Upper lobe of right lung (tissue), 1 donor: ENCODE measurements around the gene CORIN. TPM values are rescaled to one million over a fixed set of nuclear protein-coding genes. Genes with fewer than 3 reads are reported as not detected.

Source experiments
- ATAC-seq: fragments of 200-7000 bp; cut with Tn5 transposase; one replicate; pipeline ENCODE4 v1.9.1; 2020; ENCODE audit warnings: mild to moderate bottlenecking, moderate library complexity
- DNase-seq: peaks from one replicate; pipeline ENCODE4 v3.0.0-alpha.2; 2020
- H3K27ac ChIP-seq: fragments of 200-600 bp; one replicate; pipeline ENCODE4 v1.8.0; 2022
- H3K27me3 ChIP-seq: fragments of 200-600 bp; one replicate; pipeline ENCODE4 v1.8.0; 2022; ENCODE audit warnings: mild to moderate bottlenecking
- H3K36me3 ChIP-seq: fragments of 200-600 bp; one replicate; pipeline ENCODE4 v1.8.0; 2022
- H3K4me1 ChIP-seq: fragments of 200-600 bp; one replicate; pipeline ENCODE4 v1.8.0; 2022
- H3K4me3 ChIP-seq: fragments of 200-600 bp; one replicate; pipeline ENCODE4 v1.8.0; 2022; ENCODE audit warnings: mild to moderate bottlenecking
- H3K9me3 ChIP-seq: fragments of 200-600 bp; one replicate; pipeline ENCODE4 v1.8.0; 2022
- CTCF ChIP-seq: fragments of 200-600 bp; IDR thresholded peaks from one replicate; pipeline ENCODE4 v1.8.0; 2022; ENCODE audit warnings: antibody characterized with exemption
- intact Hi-C: fragments of 100-400 bp; cut with DNase I; formaldehyde crosslinking; loops from one replicate; pipeline ENCODE4 v1.11.0; 2022
- total RNA-seq: library from RNA; stranded (reverse); fragmentation: NEBNext Ultra II Directional; extraction: Animal tissue kit (Norgen Biotek cat#: 25700); gene quantifications from one replicate; pipeline ENCODE4 v1.2.1, GENCODE V29; 2021
- donor health status: DM: no; HTN: yes; CAD: no; lungs with severe emphysema.

Gene CORIN
- total RNA-seq, 1 donor from 2014 or later = 3.7 TPM

- no peak overlapping the region for H3K27ac ChIP-seq
- intact Hi-C loops = no loop called here
- ATAC-seq (no peak), DNase-seq (no peak)
- no peak for TF ChIP-seq CTCF
- no peak overlapping the region for H3K4me3 ChIP-seq
- no peaks in the 10 kb centered on the region for H3K4me1 ChIP-seq
- H3K9me3 ChIP-seq = no peaks in the 10 kb centered on the region
- no peaks in the 10 kb centered on the region for H3K27me3 ChIP-seq
- no peaks in the 10 kb centered on the region for H3K36me3 ChIP-seq
These were observed 104.3 kb downstream of the CORIN start for GRCh38 chr4:47733302-47734175.

- intact Hi-C loops = no loop called here
- no peaks in the 10 kb centered on the region for H3K9me3 ChIP-seq
- no peak for TF ChIP-seq CTCF
- H3K4me3 ChIP-seq = no peak overlapping the region
- DNase-seq (no peak), ATAC-seq (no peak)
- no peaks in the 10 kb centered on the region for H3K36me3 ChIP-seq
- no peaks in the 10 kb centered on the region for H3K4me1 ChIP-seq
- H3K27me3 ChIP-seq = no peaks in the 10 kb centered on the region
- H3K27ac ChIP-seq = no peak overlapping the region
These were observed 106.7 kb downstream of the CORIN start for GRCh38 chr4:47731182-47731581.

- H3K36me3 ChIP-seq = no peaks in the 10 kb centered on the region
- no peak overlapping the region for H3K4me3 ChIP-seq
- no peak for TF ChIP-seq CTCF
- no peaks in the 10 kb centered on the region for H3K27me3 ChIP-seq
- ATAC-seq (peak; percentile 45), DNase-seq (no peak)
- no peak overlapping the region for H3K27ac ChIP-seq
- H3K9me3 ChIP-seq = no peaks in the 10 kb centered on the region
- intact Hi-C loops = no loop called here
- no peaks in the 10 kb centered on the region for H3K4me1 ChIP-seq
These were observed 108.7 kb downstream of the CORIN start for GRCh38 chr4:47729131-47729680.

- H3K4me1 ChIP-seq = no peaks in the 10 kb centered on the region
- no peak overlapping the region for H3K4me3 ChIP-seq
- H3K27me3 ChIP-seq = no peaks in the 10 kb centered on the region
- H3K27ac ChIP-seq = no peak overlapping the region
- no peaks in the 10 kb centered on the region for H3K36me3 ChIP-seq
- DNase-seq = no peak
- intact Hi-C loops = no loop called here
- ATAC-seq = no peak
- no peaks in the 10 kb centered on the region for H3K9me3 ChIP-seq
- TF ChIP-seq CTCF = no peak
These were observed 115.8 kb downstream of the CORIN start for GRCh38 chr4:47721892-47722575.

- Histone ChIP-seq H3K4me1 (no peaks in the 10 kb centered on the region), H3K36me3 (no peaks in the 10 kb centered on the region), H3K9me3 (no peaks in the 10 kb centered on the region), H3K4me3 (no peak overlapping the region), H3K27ac (no peak overlapping the region), H3K27me3 (no peaks in the 10 kb centered on the region)
- intact Hi-C loops = no loop called here
- DNase-seq = no peak
- no peak for TF ChIP-seq CTCF
- ATAC-seq = no peak
These were observed 116.4 kb downstream of the CORIN start for GRCh38 chr4:47721485-47721884.
